Adrenal gland (tissue), 5 donors: Measurements from ENCODE around the gene GRB10.

Experiments
- CTCF ChIP-seq, 6 experiments: fragments of 450-650 bp in 4 of 6; fragments of 200-600 bp in 2 of 6; sonication (generic) in 1 of 6; IDR thresholded peaks; 1 replicate in 5 of 6; 2 replicates in 1 of 6; pipeline versions ENCODE4 v1.5.1 to v1.8.0; 2016 to 2021; ENCODE audit warnings: antibody characterized with exemption in 6 of 6, mild to moderate bottlenecking in 2 of 6, moderate library complexity in 1 of 6
- POLR2A ChIP-seq, 2 donors: fragments of 450-650 bp; IDR thresholded peaks; one replicate each; pipeline ENCODE4 v1.6.1; 2017; ENCODE audit warnings: antibody characterized with exemption in 2 of 2, mild to moderate bottlenecking in 2 of 2, moderate library complexity in 1 of 2
- donor health status: DM: no; HTN: no; CAD: no.

DNA sequence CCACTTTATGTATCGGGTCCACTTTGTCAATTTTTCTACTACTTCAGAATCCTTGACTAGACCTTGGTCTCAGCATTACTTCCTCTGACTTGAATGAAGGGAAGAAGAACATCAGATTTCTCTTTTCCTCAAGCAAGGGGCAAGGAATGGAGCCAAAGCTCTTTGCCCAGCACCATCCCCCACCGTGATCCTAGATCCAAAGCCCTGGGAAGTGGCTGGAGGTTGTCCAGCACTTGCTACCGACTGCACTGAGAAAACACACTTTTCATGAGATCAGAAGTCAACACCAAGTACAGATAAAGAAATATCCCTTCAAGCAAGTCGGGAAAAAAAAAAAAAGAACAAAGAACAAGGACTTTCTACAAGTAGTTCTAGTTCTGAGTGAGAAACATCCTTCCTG is 115.4 kb downstream of the GRB10 start:
- no peak for TF ChIP-seq CTCF (IDR thresholded peaks at IDR 0.05)
- no peak for TF ChIP-seq POLR2A (IDR thresholded peaks at IDR 0.05)
